ENCODE measurements around the gene RASA3. TPM values are rescaled to one million over a fixed set of nuclear protein-coding genes. Genes with fewer than 3 reads are reported as not detected.

RASA3 gene
- total RNA-seq, 2 donors from 2014 or later: 39.4 to 44.1 TPM

GRCh38 chr13:114008964-114009589 lies 123.3 kb downstream of the RASA3 start:
- ATAC-seq (no peak), DNase-seq (ENCODE audit: low spot score in 2 of 2) (no peak)
- Mint-ChIP-seq H3K27ac (peak overlapping the region in 1 of 2 donors; percentile 31), H3K36me3 (no peaks in the 10 kb centered on the region), H3K9me3 (no peaks in the 10 kb centered on the region)

- Mint-ChIP-seq H3K36me3 (no peaks in the 10 kb centered on the region), H3K27ac (peak overlapping the region in 1 of 2 donors; percentile 85), H3K9me3 (no peaks in the 10 kb centered on the region)
- ATAC-seq (no peak), DNase-seq (ENCODE audit: low spot score in 2 of 2) (no peak)
Measured at GRCh38 chr13:114007566-114007965, 124.9 kb downstream of the RASA3 start.

DNA sequence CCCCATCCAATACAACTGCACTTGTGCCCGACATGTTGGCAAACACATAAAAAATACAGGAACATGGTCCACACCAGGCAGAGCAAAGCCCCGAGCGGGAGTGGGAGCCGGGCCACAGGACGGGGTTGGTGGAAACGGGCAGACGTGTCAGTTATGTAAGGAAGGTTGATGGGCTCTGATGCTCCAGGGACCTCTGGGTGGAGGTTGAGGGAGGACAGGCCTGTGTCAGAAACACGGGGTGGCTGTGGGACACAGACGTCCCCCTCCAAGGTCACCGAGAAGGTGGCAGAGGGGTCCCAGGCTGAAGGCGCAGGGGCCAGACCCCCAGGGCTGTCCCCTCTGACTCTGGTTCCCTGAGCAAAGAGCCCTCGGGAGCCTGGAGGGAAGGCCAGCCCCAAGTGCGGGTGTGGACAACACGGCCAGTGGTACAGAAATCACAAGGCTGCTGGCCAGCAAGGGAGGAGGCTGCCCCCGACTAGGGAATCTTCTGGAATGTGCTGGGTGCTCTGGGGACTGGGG lies 127.2 kb downstream of the RASA3 start:
- Mint-ChIP-seq H3K9me3 (no peaks in the 10 kb centered on the region), H3K27ac (peak overlapping the region; percentile 12 to 88), H3K36me3 (no peaks in the 10 kb centered on the region)
- ATAC-seq: no peak
- no peak for DNase-seq (ENCODE audit: low spot score in 2 of 2)

GRCh38 chr13:114004420-114005205 lies 127.8 kb downstream of the RASA3 start:
- no peak for ATAC-seq
- H3K9me3 Mint-ChIP-seq: no peaks in the 10 kb centered on the region
- no peak for DNase-seq (ENCODE audit: low spot score in 2 of 2)
- H3K27ac Mint-ChIP-seq: peak overlapping the region; percentile 12 to 88
- H3K36me3 Mint-ChIP-seq: no peaks in the 10 kb centered on the region

DNA sequence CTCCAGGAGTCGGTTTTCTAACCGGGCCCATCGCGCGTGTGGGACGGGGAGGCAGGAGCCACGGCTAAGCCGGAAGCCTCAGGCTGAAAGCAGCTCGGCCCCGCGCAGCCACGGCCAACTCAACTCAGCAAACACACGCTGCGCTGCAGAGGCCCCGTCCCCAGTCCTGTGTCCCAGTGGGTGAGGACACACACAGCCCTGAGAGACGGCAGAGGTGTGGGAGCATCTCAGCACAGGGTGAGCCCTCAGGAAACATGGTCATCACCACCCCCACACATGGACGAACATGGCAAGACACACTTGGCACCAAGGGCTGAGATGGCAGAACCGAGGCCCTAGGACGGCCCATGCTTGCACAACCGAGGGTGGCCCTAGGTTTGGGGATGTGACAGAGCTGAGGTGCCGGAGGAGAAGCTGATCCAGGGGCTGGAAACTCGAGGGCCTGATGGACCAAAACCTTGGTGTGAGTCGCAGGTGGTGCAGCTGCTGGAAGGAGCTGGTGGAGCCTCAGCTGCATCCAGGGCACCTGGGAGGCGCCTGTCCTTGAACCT lies 129.6 kb downstream of the RASA3 start:
- Mint-ChIP-seq H3K36me3 (no peaks in the 10 kb centered on the region), H3K27ac (peak overlapping the region in 1 of 2 donors; percentile 29), H3K9me3 (no peaks in the 10 kb centered on the region)
- no peak for DNase-seq (ENCODE audit: low spot score in 2 of 2)
- ATAC-seq: no peak

GRCh38 chr13:114002009-114002544 lies 130.3 kb downstream of the RASA3 start:
- peak overlapping the region in 1 of 2 donors; percentile 50 for H3K27ac Mint-ChIP-seq
- no peak for ATAC-seq
- DNase-seq (ENCODE audit: low spot score in 2 of 2): no peak
- H3K9me3 Mint-ChIP-seq: no peaks in the 10 kb centered on the region
- H3K36me3 Mint-ChIP-seq: no peaks in the 10 kb centered on the region

- no peaks in the 10 kb centered on the region for H3K9me3 Mint-ChIP-seq
- H3K27ac Mint-ChIP-seq: peak overlapping the region; percentile 44 to 57
- peak in 1 of 2 donors; percentile 6 for ATAC-seq
- no peak for DNase-seq (ENCODE audit: low spot score in 2 of 2)
- H3K36me3 Mint-ChIP-seq: no peaks in the 10 kb centered on the region
Measured at GRCh38 chr13:114001331-114002008, 131.0 kb downstream of the RASA3 start.

DNA sequence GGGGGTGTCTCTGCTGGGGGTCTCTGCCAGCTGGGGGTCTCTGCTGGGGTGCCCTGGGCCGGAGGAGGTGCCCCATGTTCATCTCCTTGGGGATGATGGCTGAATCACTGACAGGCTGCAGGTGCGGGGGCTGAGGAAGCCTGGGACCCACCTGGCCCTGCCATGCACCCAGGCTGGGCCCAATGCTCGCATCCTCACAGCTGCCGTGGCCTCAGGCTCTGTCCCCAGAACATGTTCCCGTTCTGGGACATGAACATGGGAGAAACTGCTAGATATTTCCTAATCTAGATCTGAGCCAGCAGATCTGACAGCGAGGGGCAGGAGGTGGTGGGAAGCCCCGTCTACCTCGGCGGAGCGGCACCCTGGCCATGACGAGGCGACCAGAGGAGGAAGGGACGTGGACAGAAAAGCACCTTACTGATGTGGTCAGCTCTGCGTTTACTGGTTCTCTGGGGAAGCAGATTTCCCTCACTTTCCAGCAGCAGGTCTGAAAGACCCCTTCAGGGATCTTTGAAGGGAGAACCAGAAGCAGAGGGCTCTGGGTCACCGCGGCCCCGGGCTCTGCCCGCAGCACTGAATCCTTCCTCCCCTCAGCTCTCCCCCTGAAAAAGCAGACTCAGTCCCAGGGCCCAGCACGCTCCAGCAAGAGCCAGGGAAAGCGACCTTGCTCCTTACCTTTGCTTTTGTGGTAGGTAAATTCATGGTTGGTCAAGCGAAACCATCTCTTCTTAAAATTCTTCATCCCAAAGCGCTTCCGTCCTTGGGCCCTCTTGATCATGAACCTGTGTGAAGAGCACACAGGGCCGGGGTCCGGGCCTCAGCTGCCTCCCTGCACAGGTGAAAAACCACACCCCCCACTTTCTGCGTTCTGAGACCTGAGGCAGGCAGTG lies 132.0 kb downstream of the RASA3 start:
- no peaks in the 10 kb centered on the region for H3K36me3 Mint-ChIP-seq
- H3K27ac Mint-ChIP-seq: peak overlapping the region; percentile 57 to 79
- no peaks in the 10 kb centered on the region for H3K9me3 Mint-ChIP-seq
- DNase-seq (ENCODE audit: low spot score in 2 of 2) (no peak), ATAC-seq (no peak)

DNA sequence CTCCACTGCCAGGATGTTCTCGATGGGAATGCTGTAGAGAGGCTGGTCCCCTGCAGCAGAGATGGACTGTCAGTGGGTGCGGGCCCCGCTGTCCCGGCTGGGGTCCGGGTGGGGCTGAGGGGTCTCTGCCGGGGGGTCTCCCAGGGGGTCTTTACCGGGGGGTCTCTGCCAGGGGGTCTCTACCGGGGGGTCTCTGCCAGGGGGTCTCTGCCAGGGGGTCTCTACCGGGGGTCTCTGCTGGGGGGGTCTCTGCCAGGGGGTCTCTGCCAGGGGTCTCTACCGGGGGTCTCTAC lies 132.9 kb downstream of the RASA3 start:
- no peaks in the 10 kb centered on the region for H3K36me3 Mint-ChIP-seq
- no peak for ATAC-seq

GRCh38 chr13:113998781-113999617 lies 133.4 kb downstream of the RASA3 start:
- no peak for ATAC-seq
- H3K27ac Mint-ChIP-seq: peak overlapping the region; percentile 12 to 74

More for the DNA sequence above, 132.9 kb downstream of the RASA3 start:
- no peak for DNase-seq (ENCODE audit: low spot score in 2 of 2)
- Mint-ChIP-seq H3K9me3 (no peaks in the 10 kb centered on the region), H3K27ac (no peak overlapping the region)

GRCh38 chr13:113997845-113998751 lies 134.3 kb downstream of the RASA3 start:
- Mint-ChIP-seq H3K9me3 (no peaks in the 10 kb centered on the region), H3K27ac (peak overlapping the region; percentile 54 to 84), H3K36me3 (no peaks in the 10 kb centered on the region)
- DNase-seq (ENCODE audit: low spot score in 2 of 2) (no peak), ATAC-seq (peak in 1 of 2 donors; percentile 33)

More at GRCh38 chr13:113998781-113999617, 133.4 kb downstream of the RASA3 start:
- Mint-ChIP-seq H3K36me3 (no peaks in the 10 kb centered on the region), H3K9me3 (no peaks in the 10 kb centered on the region)
- no peak for DNase-seq (ENCODE audit: low spot score in 2 of 2)

DNA sequence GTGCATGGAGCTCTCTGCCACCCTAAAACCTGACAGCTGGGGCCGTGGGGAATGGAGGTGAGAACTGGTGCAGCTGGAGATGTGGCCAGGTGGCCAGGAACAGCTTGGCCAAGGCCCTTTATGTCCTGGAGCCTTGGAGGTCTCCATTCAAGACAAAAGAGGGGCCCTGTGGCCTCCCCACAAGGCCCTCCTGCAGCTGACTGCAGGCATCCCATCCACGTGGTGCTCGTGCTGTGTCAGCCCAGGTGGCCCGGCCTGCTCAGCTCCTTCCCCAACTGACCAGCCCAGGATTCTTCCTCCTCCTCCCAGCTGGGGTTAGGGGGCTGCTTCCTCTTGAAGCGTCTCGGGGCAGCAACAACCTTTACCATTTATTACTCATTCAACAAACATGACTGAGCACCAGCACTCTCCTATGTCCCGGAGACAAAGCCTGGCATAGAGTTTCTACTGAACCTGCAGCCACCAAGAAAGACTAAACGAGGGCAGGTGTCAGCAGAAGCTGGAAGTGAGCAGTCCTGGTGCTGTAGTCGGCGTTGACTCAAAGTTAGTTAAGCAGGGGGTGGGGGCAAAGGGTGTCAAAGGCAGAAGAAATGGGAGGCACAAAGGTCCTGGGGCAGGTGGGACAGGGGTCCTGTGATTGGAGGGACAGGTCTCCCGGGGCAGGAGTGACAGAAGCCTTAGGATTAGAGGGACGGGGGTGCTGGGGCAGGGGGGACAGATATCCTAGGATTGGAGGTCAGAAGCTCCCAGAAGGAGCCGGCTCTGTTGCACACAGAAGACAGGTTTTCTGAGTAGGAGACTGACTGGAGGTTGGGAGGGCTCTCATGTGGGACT lies 135.3 kb downstream of the RASA3 start:
- H3K9me3 Mint-ChIP-seq: no peaks in the 10 kb centered on the region
- H3K27ac Mint-ChIP-seq: peak overlapping the region; percentile 54 to 84
- H3K36me3 Mint-ChIP-seq: peaks cover 4 to 5% of the 10 kb centered on the region in 2 donors
- DNase-seq (ENCODE audit: low spot score in 2 of 2) (no peak), ATAC-seq (peak in 1 of 2 donors; percentile 21)

- DNase-seq (ENCODE audit: low spot score in 2 of 2): no peak
- peak; percentile 13 to 21 for ATAC-seq
- peaks cover 0 to 4% of the 10 kb centered on the region in 2 donors for H3K9me3 Mint-ChIP-seq
- H3K27ac Mint-ChIP-seq: no peak overlapping the region
- H3K36me3 Mint-ChIP-seq: peaks cover 10% of the 10 kb centered on the region in 2 donors
Measured at GRCh38 chr13:113996081-113996911, 136.1 kb downstream of the RASA3 start.

Measured in activated naive CD4-positive, alpha-beta T cell treated with anti-CD3 and anti-CD28 coated beads, Interleukin-2, amount 50 U/mL, for 72 hours (primary cell).